Measurements from ENCODE around the gene RFC5. TPM values are rescaled to one million over a fixed set of nuclear protein-coding genes. Genes with fewer than 3 reads are reported as not detected.

The RFC5 gene
- polyA plus RNA-seq, 3 donors: 6.6 to 8.0 (median 7.5) TPM

- Mint-ChIP-seq H3K36me3 (no peaks in the 10 kb centered on the region), H3K9me3 (peaks cover 0 to 7% (median 2%) of the 10 kb centered on the region in 7 donors), H3K4me1 (peaks cover under 1% of the 10 kb centered on the region), H3K27me3 (ENCODE audit: low read depth in 3 of 3) (peaks cover 6 to 10% (median 10%) of the 10 kb centered on the region in 3 donors), H3K27ac (no peak overlapping the region), H3K4me3 (no peak overlapping the region)
- no peak overlapping the region for H3K4me3 ChIP-seq (replicated peaks in 1 of 3; ENCODE audit: low read depth in 2 of 3, low read length in 3 of 3)
- H4K20me1 ChIP-seq (ENCODE audit: insufficient read depth, low read length): no peaks in the 10 kb centered on the region
- H3K27ac ChIP-seq (ENCODE audit: low read depth in 1 of 2, low read length in 2 of 2): no peak overlapping the region
- intact Hi-C loops (cut with micrococcal nuclease): no loop called here
- H3K4me2 ChIP-seq (replicated peaks; ENCODE audit: extremely low read depth, low read length, poor library complexity, severe bottlenecking): no peak overlapping the region
- H3K9ac ChIP-seq (ENCODE audit: insufficient read depth, low read length, poor library complexity, severe bottlenecking): no peak overlapping the region
- H3K36me3 ChIP-seq (replicated peaks in 1 of 2; ENCODE audit: control insufficient read depth in 1 of 2, insufficient read depth in 2 of 2, low read length in 2 of 2): no peaks in the 10 kb centered on the region
- H2AFZ ChIP-seq (ENCODE audit: insufficient read depth, low read depth, low read length, poor library complexity, severe bottlenecking): no peak overlapping the region
- H3K9me3 ChIP-seq (replicated peaks in 1 of 2; ENCODE audit: control insufficient read depth in 1 of 2, insufficient read depth in 1 of 2, low read length in 2 of 2): no peaks in the 10 kb centered on the region
- no peaks in the 10 kb centered on the region for H3K4me1 ChIP-seq (ENCODE audit: control insufficient read depth in 1 of 2, insufficient read depth in 2 of 2, low read length in 2 of 2)
- TF ChIP-seq, protein P1, sequence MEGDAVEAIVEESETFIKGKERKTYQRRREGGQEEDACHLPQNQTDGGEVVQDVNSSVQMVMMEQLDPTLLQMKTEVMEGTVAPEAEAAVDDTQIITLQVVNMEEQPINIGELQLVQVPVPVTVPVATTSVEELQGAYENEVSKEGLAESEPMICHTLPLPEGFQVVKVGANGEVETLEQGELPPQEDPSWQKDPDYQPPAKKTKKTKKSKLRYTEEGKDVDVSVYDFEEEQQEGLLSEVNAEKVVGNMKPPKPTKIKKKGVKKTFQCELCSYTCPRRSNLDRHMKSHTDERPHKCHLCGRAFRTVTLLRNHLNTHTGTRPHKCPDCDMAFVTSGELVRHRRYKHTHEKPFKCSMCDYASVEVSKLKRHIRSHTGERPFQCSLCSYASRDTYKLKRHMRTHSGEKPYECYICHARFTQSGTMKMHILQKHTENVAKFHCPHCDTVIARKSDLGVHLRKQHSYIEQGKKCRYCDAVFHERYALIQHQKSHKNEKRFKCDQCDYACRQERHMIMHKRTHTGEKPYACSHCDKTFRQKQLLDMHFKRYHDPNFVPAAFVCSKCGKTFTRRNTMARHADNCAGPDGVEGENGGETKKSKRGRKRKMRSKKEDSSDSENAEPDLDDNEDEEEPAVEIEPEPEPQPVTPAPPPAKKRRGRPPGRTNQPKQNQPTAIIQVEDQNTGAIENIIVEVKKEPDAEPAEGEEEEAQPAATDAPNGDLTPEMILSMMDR (IDR thresholded peaks at IDR 0.05): no peak
- 100% methylated on average over 1 of the region's 3 CpGs for WGBS (ENCODE audit: insufficient coverage)
- no peak for DNase-seq
- H3K79me2 ChIP-seq (ENCODE audit: insufficient read depth, low read length): no peaks in the 10 kb centered on the region
- H3K27me3 ChIP-seq (ENCODE audit: control insufficient read depth in 2 of 2, insufficient read depth in 2 of 2, low read length in 2 of 2): no peaks in the 10 kb centered on the region
Measured at GRCh38 chr12:118010903-118011302, 5.6 kb upstream of the RFC5 start.

GRCh38 chr12:118011377-118011776 is 5.1 kb upstream of the RFC5 start:
- intact Hi-C loops (cut with micrococcal nuclease): no loop called here
- no peak overlapping the region for H2AFZ ChIP-seq (ENCODE audit: insufficient read depth, low read depth, low read length, poor library complexity, severe bottlenecking)

More at GRCh38 chr12:118011377-118011776, 5.1 kb upstream of the RFC5 start:
- H3K4me3 ChIP-seq (replicated peaks in 1 of 3; ENCODE audit: low read depth in 2 of 3, low read length in 3 of 3): no peak overlapping the region
- 95% methylated on average over 3 of the region's 3 CpGs for WGBS (ENCODE audit: insufficient coverage)
- Mint-ChIP-seq H3K9me3 (peaks cover 0 to 7% (median 2%) of the 10 kb centered on the region in 7 donors), H3K27me3 (ENCODE audit: low read depth in 3 of 3) (peaks cover 4 to 12% (median 12%) of the 10 kb centered on the region in 3 donors), H3K4me3 (no peak overlapping the region), H3K4me1 (peaks cover 5% of the 10 kb centered on the region), H3K27ac (no peak overlapping the region), H3K36me3 (no peaks in the 10 kb centered on the region)
- DNase-seq: no peak
- no peak overlapping the region for H3K4me2 ChIP-seq (replicated peaks; ENCODE audit: extremely low read depth, low read length, poor library complexity, severe bottlenecking)
- no peaks in the 10 kb centered on the region for H3K79me2 ChIP-seq (ENCODE audit: insufficient read depth, low read length)
- no peaks in the 10 kb centered on the region for H3K9me3 ChIP-seq (replicated peaks in 1 of 2; ENCODE audit: control insufficient read depth in 1 of 2, insufficient read depth in 1 of 2, low read length in 2 of 2)
- no peaks in the 10 kb centered on the region for H4K20me1 ChIP-seq (ENCODE audit: insufficient read depth, low read length)
- no peaks in the 10 kb centered on the region for H3K27me3 ChIP-seq (ENCODE audit: control insufficient read depth in 2 of 2, insufficient read depth in 2 of 2, low read length in 2 of 2)
- TF ChIP-seq, protein P1 (IDR thresholded peaks at IDR 0.05): no peak
- no peak overlapping the region for H3K9ac ChIP-seq (ENCODE audit: insufficient read depth, low read length, poor library complexity, severe bottlenecking)
- H3K27ac ChIP-seq (ENCODE audit: low read depth in 1 of 2, low read length in 2 of 2): no peak overlapping the region
- H3K36me3 ChIP-seq (replicated peaks in 1 of 2; ENCODE audit: control insufficient read depth in 1 of 2, insufficient read depth in 2 of 2, low read length in 2 of 2): no peaks in the 10 kb centered on the region
- H3K4me1 ChIP-seq (ENCODE audit: control insufficient read depth in 1 of 2, insufficient read depth in 2 of 2, low read length in 2 of 2): peaks cover 0 to 4% of the 10 kb centered on the region in 2 donors

Data from CD14-positive monocyte (primary cell).